IPS-15b (cell line): ENCODE results near the gene LYAR.
"Not testable (repeated sequence)": the region's sequence is repeated elsewhere in the genome, so short reads cannot be mapped to it uniquely, and the experiment has no call there.

ENCODE experiments used
- H3K27me3 ChIP-seq: one replicate; pipeline ENCODE4 v1.6.1; 2013; ENCODE audit warnings: low read length; ENCODE audit not compliant: control insufficient read depth, insufficient read depth
- H3K36me3 ChIP-seq: one replicate; pipeline ENCODE4 v1.6.1; 2013; ENCODE audit warnings: low read length; ENCODE audit not compliant: control insufficient read depth, insufficient read depth
- H3K4me1 ChIP-seq: one replicate; pipeline ENCODE4 v1.6.1; 2013; ENCODE audit warnings: mild to moderate bottlenecking, low read length; ENCODE audit not compliant: control insufficient read depth, insufficient read depth
- H3K4me3 ChIP-seq: one replicate; pipeline ENCODE4 v1.5.1; 2013; ENCODE audit warnings: low read depth, low read length
- H3K9ac ChIP-seq: one replicate; pipeline ENCODE4 v1.6.1; 2013; ENCODE audit warnings: low read depth, mild to moderate bottlenecking, low read length
- H3K9me3 ChIP-seq: one replicate; pipeline ENCODE4 v1.6.1; 2013; ENCODE audit warnings: mild to moderate bottlenecking, low read length; ENCODE audit not compliant: control insufficient read depth, insufficient read depth

Gene LYAR

GRCh38 chr4:4254666-4255065 lies 35.3 kb downstream of the LYAR start:
- Histone ChIP-seq H3K4me3 (no peak overlapping the region), H3K36me3 (no peaks in the 10 kb centered on the region), H3K27me3 (peaks cover 6% of the 10 kb centered on the region), H3K4me1 (peaks cover 5% of the 10 kb centered on the region), H3K9ac (no peak overlapping the region), H3K9me3 (no peaks in the 10 kb centered on the region)

GRCh38 chr4:4254199-4254598 lies 35.8 kb downstream of the LYAR start:
- Histone ChIP-seq H3K9ac (no peak overlapping the region), H3K4me3 (no peak overlapping the region), H3K36me3 (no peaks in the 10 kb centered on the region), H3K9me3 (no peaks in the 10 kb centered on the region), H3K4me1 (peaks cover 1% of the 10 kb centered on the region), H3K27me3 (peaks cover 6% of the 10 kb centered on the region)

GRCh38 chr4:4249866-4250265 lies 40.1 kb downstream of the LYAR start:
- Histone ChIP-seq H3K9me3 (no peaks in the 10 kb centered on the region), H3K4me3 (no peak overlapping the region), H3K36me3 (peaks cover 4% of the 10 kb centered on the region), H3K27me3 (peaks cover 6% of the 10 kb centered on the region), H3K9ac (no peak overlapping the region), H3K4me1 (no peaks in the 10 kb centered on the region)

- H3K9ac ChIP-seq, H3K36me3 ChIP-seq: not testable (repeated sequence)
These were observed 40.6 kb downstream of the LYAR start for GRCh38 chr4:4249342-4249741.

GRCh38 chr4:4248885-4249203 lies 41.1 kb downstream of the LYAR start:
- H3K4me3 ChIP-seq = peak overlapping the region; percentile 87
- H3K9ac ChIP-seq = peak overlapping the region; percentile 95
- no peaks in the 10 kb centered on the region for H3K4me1 ChIP-seq
- H3K9me3 ChIP-seq = no peaks in the 10 kb centered on the region
- peaks cover 6% of the 10 kb centered on the region for H3K27me3 ChIP-seq
- peaks cover 9% of the 10 kb centered on the region for H3K36me3 ChIP-seq

More at GRCh38 chr4:4249342-4249741, 40.6 kb downstream of the LYAR start:
- H3K4me3 ChIP-seq, H3K9me3 ChIP-seq, H3K27me3 ChIP-seq, H3K4me1 ChIP-seq: not testable (repeated sequence)

DNA sequence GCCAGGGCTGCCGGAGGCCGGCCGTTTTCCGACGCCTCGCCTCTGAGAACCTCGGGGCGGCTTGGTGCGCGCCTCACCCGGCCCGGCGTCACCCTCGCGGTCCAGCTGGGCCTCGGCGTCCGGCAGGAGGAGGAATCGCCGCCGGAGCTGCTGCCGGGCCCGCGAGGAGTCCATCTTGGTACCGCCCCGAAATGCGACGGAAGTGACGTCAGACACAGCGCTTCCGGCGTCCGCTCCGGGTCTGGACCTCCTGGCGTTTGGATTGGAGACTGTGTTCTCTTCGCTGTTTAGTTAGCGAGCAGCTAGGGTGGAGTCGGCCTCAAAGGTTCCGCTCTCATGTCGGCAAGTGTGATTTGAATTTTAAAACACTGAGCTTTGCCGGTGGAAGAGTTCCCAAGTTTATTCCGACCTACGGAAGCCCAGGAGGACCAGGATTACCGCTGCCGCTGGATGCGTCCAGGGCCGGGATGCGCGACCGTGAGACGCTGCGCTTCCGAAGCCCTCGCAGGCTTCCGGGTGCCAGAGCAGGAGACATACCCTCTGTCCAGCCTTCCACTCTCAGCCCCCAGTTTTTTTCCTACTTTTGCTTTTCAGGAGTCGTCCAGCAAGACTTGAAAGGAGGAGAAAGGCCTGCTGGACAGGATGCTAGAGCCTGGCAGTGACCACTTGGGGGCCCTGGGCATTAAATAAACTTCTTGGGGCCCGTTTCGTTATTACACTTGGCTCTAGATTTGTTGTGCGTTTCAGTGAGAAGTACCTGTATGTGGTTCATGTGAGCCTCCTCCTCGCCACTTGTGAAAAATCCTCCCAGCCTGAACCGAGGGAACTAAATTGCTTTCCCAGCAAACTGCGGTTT lies 41.7 kb downstream of the LYAR start, which contains the start of gene TMEM128:
TMEM128 (minus strand) TSS at position 195 of the 856 bp plus-strand sequence; CDS start at position 174, 21 bp downstream.
- H3K4me3 ChIP-seq = peak within 1 kb of the TSS; percentile 87
- peaks cover 11% of the 10 kb centered on the region for H3K36me3 ChIP-seq
- peak within 1 kb of the TSS; percentile 95 for H3K9ac ChIP-seq
- H3K9me3 ChIP-seq = no peaks in the 10 kb centered on the region
- peaks cover 6% of the 10 kb centered on the region for H3K27me3 ChIP-seq
- no peaks in the 10 kb centered on the region for H3K4me1 ChIP-seq

DNA sequence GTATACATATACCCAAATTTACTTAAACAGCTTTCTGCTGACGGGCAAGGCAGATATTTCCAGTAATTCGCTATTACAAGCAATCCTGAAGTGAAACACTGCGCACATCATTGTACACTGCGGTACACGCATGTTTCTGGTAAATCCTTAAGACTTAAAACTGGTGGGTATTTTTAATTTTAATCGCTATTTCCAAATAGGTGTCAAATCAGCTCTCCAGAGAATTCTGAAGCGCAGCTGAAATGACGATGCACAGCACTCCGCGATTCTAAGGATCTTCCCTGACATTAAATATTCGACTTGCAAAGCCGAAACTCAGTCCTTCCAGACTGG lies 42.3 kb downstream of the LYAR start:
- Histone ChIP-seq H3K4me3 (peak overlapping the region; percentile 87), H3K4me1 (no peaks in the 10 kb centered on the region)

GRCh38 chr4:4245172-4245571 lies 44.8 kb downstream of the LYAR start:
- no peaks in the 10 kb centered on the region for H3K9me3 ChIP-seq
- no peak overlapping the region for H3K4me3 ChIP-seq
- no peaks in the 10 kb centered on the region for H3K4me1 ChIP-seq
- no peaks in the 10 kb centered on the region for H3K27me3 ChIP-seq
- no peak overlapping the region for H3K9ac ChIP-seq
- H3K36me3 ChIP-seq = peaks cover 11% of the 10 kb centered on the region

More for the DNA sequence above, 42.3 kb downstream of the LYAR start:
- Histone ChIP-seq H3K36me3 (peaks cover 11% of the 10 kb centered on the region), H3K9ac (peak overlapping the region; percentile 95), H3K9me3 (no peaks in the 10 kb centered on the region), H3K27me3 (peaks cover 6% of the 10 kb centered on the region)

DNA sequence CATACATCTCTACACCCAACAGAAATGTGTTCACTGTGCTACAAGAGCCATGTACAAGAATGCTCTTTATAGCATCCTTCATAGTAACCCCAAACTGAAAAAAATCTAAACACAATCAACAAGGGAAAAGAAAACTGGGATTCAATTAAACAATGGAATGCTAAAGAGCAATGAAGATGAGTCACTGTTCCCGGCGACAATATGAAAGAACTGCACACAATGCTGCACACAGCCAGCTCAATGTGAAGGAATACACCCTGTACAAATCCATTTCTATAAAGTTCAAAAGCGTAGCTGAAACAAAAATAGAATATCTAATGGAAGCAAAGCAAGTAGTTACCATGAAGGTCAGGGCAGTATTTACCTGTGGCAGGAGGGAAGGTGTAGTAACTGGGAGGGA lies 50.4 kb downstream of the LYAR start:
- H3K4me1 ChIP-seq, H3K27me3 ChIP-seq, H3K9ac ChIP-seq, H3K9me3 ChIP-seq, H3K4me3 ChIP-seq, H3K36me3 ChIP-seq: not testable (repeated sequence)

GRCh38 chr4:4233610-4234009 lies 56.3 kb downstream of the LYAR start:
- Histone ChIP-seq H3K9ac (no peak overlapping the region), H3K4me1 (no peaks in the 10 kb centered on the region), H3K9me3 (no peaks in the 10 kb centered on the region), H3K36me3 (no peaks in the 10 kb centered on the region), H3K4me3 (no peak overlapping the region), H3K27me3 (peaks cover 14% of the 10 kb centered on the region)

GRCh38 chr4:4228356-4228668 lies 61.6 kb downstream of the LYAR start:
- Histone ChIP-seq H3K27me3 (peaks cover 59% of the 10 kb centered on the region), H3K4me1 (peaks cover 3% of the 10 kb centered on the region), H3K9ac (no peak overlapping the region)

DNA sequence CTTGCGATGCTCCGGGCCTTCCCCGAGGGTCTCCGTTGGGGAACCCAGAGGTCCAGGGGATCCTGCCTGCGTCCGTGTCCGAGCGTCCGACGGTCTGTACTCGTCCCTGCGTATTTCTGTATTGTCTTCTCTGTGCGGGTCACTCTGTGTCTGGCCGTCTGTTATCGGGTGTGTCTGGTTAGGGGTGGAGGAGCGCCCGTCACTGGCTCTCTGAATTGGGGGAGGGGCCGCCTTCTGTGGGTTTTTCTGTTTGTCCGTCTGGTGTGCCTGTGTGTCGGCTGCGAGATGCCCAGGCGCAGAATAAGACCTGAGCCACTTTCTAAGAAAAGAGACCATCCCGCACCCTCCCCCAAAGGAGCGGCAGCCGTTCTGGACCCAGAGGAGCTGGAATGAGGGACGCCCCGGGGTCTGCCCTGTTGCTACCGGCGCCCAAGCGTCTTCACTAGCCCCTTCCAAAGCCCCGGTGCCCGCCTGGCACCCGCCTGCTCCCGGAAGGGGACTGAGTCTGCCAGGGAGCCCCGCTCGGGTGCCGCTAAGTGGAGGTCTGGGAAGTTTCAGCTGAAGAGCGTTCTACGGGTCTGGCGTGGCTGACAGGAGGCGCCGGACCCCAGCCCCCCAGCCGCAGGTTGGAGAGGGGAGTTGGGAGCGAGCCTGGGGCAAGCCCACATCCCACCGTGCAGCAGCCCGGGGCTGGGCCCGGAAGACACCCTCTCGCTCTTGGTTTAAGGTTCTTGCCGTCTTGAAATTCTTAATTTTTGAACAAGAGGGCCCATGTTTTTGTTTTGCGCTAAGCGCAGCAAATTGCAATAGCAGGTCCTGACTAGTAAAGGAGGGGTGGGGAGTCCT lies 62.2 kb downstream of the LYAR start:
- Histone ChIP-seq H3K36me3 (no peaks in the 10 kb centered on the region), H3K4me3 (peak overlapping the region; percentile 30), H3K27me3 (peaks cover 65% of the 10 kb centered on the region), H3K9ac (no peak overlapping the region), H3K9me3 (no peaks in the 10 kb centered on the region), H3K4me1 (peaks cover 3% of the 10 kb centered on the region)

More at GRCh38 chr4:4228356-4228668, 61.6 kb downstream of the LYAR start:
- Histone ChIP-seq H3K4me3 (peak overlapping the region; percentile 30), H3K9me3 (no peaks in the 10 kb centered on the region), H3K36me3 (no peaks in the 10 kb centered on the region)
